ENCODE data around the gene ATOH1. TPM values are rescaled to one million over a fixed set of nuclear protein-coding genes. Genes with fewer than 3 reads are reported as not detected.
A peak's percentile ranks its signal among the peaks of the same experiment; 100 is the strongest.

ATOH1 gene, protein sequence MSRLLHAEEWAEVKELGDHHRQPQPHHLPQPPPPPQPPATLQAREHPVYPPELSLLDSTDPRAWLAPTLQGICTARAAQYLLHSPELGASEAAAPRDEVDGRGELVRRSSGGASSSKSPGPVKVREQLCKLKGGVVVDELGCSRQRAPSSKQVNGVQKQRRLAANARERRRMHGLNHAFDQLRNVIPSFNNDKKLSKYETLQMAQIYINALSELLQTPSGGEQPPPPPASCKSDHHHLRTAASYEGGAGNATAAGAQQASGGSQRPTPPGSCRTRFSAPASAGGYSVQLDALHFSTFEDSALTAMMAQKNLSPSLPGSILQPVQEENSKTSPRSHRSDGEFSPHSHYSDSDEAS
- not detected in 3 replicates for total RNA-seq
- long read RNA-seq, result 0 reads

DNA sequence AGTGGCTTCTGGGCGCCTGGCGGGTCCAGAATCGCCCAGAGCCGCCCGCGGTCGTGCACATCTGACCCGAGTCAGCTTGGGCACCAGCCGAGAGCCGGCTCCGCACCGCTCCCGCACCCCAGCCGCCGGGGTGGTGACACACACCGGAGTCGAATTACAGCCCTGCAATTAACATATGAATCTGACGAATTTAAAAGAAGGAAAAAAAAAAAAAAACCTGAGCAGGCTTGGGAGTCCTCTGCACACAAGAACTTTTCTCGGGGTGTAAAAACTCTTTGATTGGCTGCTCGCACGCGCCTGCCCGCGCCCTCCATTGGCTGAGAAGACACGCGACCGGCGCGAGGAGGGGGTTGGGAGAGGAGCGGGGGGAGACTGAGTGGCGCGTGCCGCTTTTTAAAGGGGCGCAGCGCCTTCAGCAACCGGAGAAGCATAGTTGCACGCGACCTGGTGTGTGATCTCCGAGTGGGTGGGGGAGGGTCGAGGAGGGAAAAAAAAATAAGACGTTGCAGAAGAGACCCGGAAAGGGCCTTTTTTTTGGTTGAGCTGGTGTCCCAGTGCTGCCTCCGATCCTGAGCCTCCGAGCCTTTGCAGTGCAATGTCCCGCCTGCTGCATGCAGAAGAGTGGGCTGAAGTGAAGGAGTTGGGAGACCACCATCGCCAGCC lies at the start of gene ATOH1:
Gene ATOH1, plus strand, starts transcription at position 422 of the 663 bp plus-strand sequence. Its CDS starts 174 bp downstream, at position 596.
- Mint-ChIP-seq H3K4me3 (ENCODE audit: unreplicated experiment) (peak within 1 kb of the TSS; percentile 63), H3K27ac (ENCODE audit: unreplicated experiment) (no peak within 1 kb of the TSS), H3K36me3 (ENCODE audit: low read depth) (peaks cover 2% of the 10 kb centered on the region), H3K4me1 (ENCODE audit: low read depth) (peaks cover 25% of the 10 kb centered on the region), H3K27me3 (ENCODE audit: low read depth) (peaks cover 88% of the 10 kb centered on the region), H3K9me3 (ENCODE audit: low read depth) (no peaks in the 10 kb centered on the region)
- DNase-seq (ENCODE audit: low spot score), result no peak
- TF ChIP-seq, protein P1, sequence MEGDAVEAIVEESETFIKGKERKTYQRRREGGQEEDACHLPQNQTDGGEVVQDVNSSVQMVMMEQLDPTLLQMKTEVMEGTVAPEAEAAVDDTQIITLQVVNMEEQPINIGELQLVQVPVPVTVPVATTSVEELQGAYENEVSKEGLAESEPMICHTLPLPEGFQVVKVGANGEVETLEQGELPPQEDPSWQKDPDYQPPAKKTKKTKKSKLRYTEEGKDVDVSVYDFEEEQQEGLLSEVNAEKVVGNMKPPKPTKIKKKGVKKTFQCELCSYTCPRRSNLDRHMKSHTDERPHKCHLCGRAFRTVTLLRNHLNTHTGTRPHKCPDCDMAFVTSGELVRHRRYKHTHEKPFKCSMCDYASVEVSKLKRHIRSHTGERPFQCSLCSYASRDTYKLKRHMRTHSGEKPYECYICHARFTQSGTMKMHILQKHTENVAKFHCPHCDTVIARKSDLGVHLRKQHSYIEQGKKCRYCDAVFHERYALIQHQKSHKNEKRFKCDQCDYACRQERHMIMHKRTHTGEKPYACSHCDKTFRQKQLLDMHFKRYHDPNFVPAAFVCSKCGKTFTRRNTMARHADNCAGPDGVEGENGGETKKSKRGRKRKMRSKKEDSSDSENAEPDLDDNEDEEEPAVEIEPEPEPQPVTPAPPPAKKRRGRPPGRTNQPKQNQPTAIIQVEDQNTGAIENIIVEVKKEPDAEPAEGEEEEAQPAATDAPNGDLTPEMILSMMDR (IDR thresholded peaks at IDR 0.05), result no peak

DNA sequence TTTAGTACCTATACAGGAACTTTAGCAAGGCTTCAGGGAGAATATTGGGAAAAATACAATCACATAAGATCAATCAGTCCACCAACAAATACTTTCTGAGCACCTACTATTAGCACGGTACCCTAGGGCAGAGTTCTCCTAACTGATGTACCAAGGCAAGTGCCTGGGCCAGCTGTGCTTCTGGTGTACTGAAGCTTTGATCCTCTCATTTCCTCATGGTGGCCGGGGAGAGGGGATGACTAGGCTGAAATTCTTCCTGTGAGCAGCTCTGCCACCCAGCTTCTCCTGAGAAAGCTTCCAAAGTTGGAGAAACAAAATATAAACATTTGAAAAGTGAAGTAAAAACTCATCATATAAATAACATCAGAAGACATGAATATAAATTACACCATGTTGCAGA lies 49.3 kb upstream of the ATOH1 start:
- Mint-ChIP-seq H3K36me3 (ENCODE audit: low read depth) (no peaks in the 10 kb centered on the region), H3K9me3 (ENCODE audit: low read depth) (no peaks in the 10 kb centered on the region), H3K27me3 (ENCODE audit: low read depth) (peaks cover 30% of the 10 kb centered on the region), H3K4me3 (ENCODE audit: unreplicated experiment) (no peak overlapping the region), H3K4me1 (ENCODE audit: low read depth) (no peaks in the 10 kb centered on the region), H3K27ac (ENCODE audit: unreplicated experiment) (no peak overlapping the region)
- no peak for DNase-seq (ENCODE audit: low spot score)
- TF ChIP-seq, protein P1 (IDR thresholded peaks at IDR 0.05), result no peak

DNA sequence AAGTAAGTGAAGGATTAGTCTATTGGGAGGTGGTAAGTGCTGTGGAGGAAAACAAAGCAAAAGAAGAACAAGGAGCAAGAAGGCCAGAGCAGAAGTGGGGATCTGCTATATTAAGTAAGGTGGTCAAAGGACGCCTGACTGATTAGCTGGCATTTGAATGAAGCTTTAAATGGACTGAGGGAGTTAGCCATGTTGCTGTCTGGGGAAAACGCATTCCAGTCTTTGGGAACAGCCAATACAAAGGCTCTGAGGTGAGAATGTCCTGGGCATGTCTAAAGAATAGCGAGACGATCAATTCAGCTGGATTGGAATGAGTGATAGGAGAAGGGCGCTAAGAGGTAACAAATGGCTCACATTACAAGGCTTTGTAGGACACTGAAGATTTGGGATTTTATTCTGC lies 48.5 kb upstream of the ATOH1 start:
- H3K36me3 Mint-ChIP-seq (ENCODE audit: low read depth), result no peaks in the 10 kb centered on the region
- peaks cover 29% of the 10 kb centered on the region for H3K27me3 Mint-ChIP-seq (ENCODE audit: low read depth)
- no peaks in the 10 kb centered on the region for H3K4me1 Mint-ChIP-seq (ENCODE audit: low read depth)
- no peak overlapping the region for H3K4me3 Mint-ChIP-seq (ENCODE audit: unreplicated experiment)
- TF ChIP-seq, protein P1 (IDR thresholded peaks at IDR 0.05), result no peak
- no peaks in the 10 kb centered on the region for H3K9me3 Mint-ChIP-seq (ENCODE audit: low read depth)
- no peak for DNase-seq (ENCODE audit: low spot score)
- H3K27ac Mint-ChIP-seq (ENCODE audit: unreplicated experiment), result no peak overlapping the region

DNA sequence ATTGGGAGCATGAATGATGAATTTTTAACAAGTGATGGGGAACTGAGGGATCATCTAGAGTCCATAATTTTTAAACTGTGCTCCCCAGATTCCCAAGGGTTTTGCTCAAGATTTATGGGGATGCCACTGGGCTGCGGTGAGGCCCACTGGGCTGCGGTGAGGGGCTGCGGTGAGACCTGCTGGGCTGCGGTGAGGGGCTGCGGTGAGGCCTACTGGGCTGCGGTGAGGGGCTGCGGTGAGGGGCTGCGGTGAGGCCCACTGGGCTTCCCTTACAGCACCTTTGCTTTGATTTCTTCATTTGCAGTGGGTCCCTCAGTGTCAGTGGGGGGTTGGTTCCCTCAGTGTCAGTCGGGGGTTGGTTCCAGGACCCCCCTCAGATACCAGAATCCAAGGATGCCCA lies 47.4 kb upstream of the ATOH1 start:
- TF ChIP-seq, protein P1 (IDR thresholded peaks at IDR 0.05), result no peak
- Mint-ChIP-seq H3K9me3 (ENCODE audit: low read depth) (no peaks in the 10 kb centered on the region), H3K27me3 (ENCODE audit: low read depth) (peaks cover 29% of the 10 kb centered on the region), H3K4me3 (ENCODE audit: unreplicated experiment) (no peak overlapping the region), H3K4me1 (ENCODE audit: low read depth) (no peaks in the 10 kb centered on the region), H3K27ac (ENCODE audit: unreplicated experiment) (no peak overlapping the region), H3K36me3 (ENCODE audit: low read depth) (no peaks in the 10 kb centered on the region)
- no peak for DNase-seq (ENCODE audit: low spot score)

DNA sequence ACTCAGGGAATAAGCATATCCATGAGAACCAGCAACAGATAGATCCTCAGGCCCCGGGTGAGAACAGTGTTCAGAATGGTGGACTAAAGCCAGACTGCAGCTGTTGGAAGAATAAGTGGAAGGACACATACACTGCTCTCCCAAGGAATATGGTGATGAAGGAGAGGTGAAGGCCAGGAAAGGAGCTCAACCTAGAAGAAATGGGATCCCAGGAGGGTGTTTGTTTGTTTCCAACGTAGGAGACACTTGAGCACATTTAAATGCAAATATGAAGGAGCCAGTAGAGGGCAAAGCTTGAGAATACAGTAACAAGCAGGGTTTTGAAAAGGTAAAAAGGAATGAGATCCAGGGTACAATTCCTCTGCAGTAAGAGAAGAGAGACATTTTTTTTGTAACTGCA lies 42.4 kb upstream of the ATOH1 start:
- H3K9me3 Mint-ChIP-seq (ENCODE audit: low read depth), result no peaks in the 10 kb centered on the region
- TF ChIP-seq, protein P1 (IDR thresholded peaks at IDR 0.05), result no peak
- H3K36me3 Mint-ChIP-seq (ENCODE audit: low read depth), result no peaks in the 10 kb centered on the region
- no peak for DNase-seq (ENCODE audit: low spot score)
- H3K4me1 Mint-ChIP-seq (ENCODE audit: low read depth), result no peaks in the 10 kb centered on the region
- H3K27ac Mint-ChIP-seq (ENCODE audit: unreplicated experiment), result no peak overlapping the region
- H3K4me3 Mint-ChIP-seq (ENCODE audit: unreplicated experiment), result no peak overlapping the region
- H3K27me3 Mint-ChIP-seq (ENCODE audit: low read depth), result peaks cover 6% of the 10 kb centered on the region

All from chondrocyte (in vitro differentiated cells).